ENCODE data around the gene CDHR4. TPM values are rescaled to one million over a fixed set of nuclear protein-coding genes. Genes with fewer than 3 reads are reported as not detected.
"Not testable (repeated sequence)": the region's sequence is repeated elsewhere in the genome, so short reads cannot be mapped to it uniquely, and the experiment has no call there.

CDHR4 gene
- total RNA-seq, 1 donor from 2014 or later, result not detected

- DNase-seq (ENCODE audit: low spot score), result peak; percentile 82
Observed at GRCh38 chr3:49803465-49804140, 3.9 kb upstream of the CDHR4 start.

GRCh38 chr3:49802719-49803464 is 3.2 kb upstream of the CDHR4 start, which contains the start of gene INKA1:
Gene INKA1 (plus strand): TSS chr3:49803261. CDS start chr3:49803393, 132 bp downstream.
- DNase-seq (ENCODE audit: low spot score), result peak; percentile 94

- DNase-seq (ENCODE audit: low spot score), result no peak
Observed at GRCh38 chr3:49801160-49801559, 1.5 kb upstream of the CDHR4 start.

GRCh38 chr3:49799105-49799504 is 568 bp downstream of the CDHR4 start:
- no peak for DNase-seq (ENCODE audit: low spot score)

- DNase-seq (ENCODE audit: low spot score), result no peak
Observed at GRCh38 chr3:49794926-49795905, 4.5 kb downstream of the CDHR4 start.

GRCh38 chr3:49794431-49794830 is 5.2 kb downstream of the CDHR4 start:
- DNase-seq (ENCODE audit: low spot score), result no peak

- no peak for DNase-seq (ENCODE audit: low spot score)
Observed at GRCh38 chr3:49793486-49794085, 6.1 kb downstream of the CDHR4 start.

- DNase-seq (ENCODE audit: low spot score), result no peak
Observed at GRCh38 chr3:49792371-49793150, 7.1 kb downstream of the CDHR4 start.

- no peak for DNase-seq (ENCODE audit: low spot score)
Observed at GRCh38 chr3:49791571-49791970, 8.1 kb downstream of the CDHR4 start.

GRCh38 chr3:49790626-49791411 is 8.9 kb downstream of the CDHR4 start:
- DNase-seq (ENCODE audit: low spot score), result peak; percentile 24

- no peak for DNase-seq (ENCODE audit: low spot score)
Observed at GRCh38 chr3:49788056-49788455, 11.6 kb downstream of the CDHR4 start.

GRCh38 chr3:49787536-49787935 is 12.1 kb downstream of the CDHR4 start:
- DNase-seq (ENCODE audit: low spot score), result no peak

- DNase-seq (ENCODE audit: low spot score), result no peak
Observed at GRCh38 chr3:49787182-49787464, 12.6 kb downstream of the CDHR4 start.

GRCh38 chr3:49786357-49787181 is 13.1 kb downstream of the CDHR4 start, which contains the start of gene IP6K1:
Gene IP6K1 (minus strand): TSS chr3:49786542. CDS start chr3:49748040, 38,502 bp downstream.
- DNase-seq (ENCODE audit: low spot score), result peak; percentile 100

GRCh38 chr3:49785565-49786356 is 13.9 kb downstream of the CDHR4 start:
- no peak for DNase-seq (ENCODE audit: low spot score)

GRCh38 chr3:49782277-49782676 is 17.4 kb downstream of the CDHR4 start:
- not testable (repeated sequence) for DNase-seq (ENCODE audit: low spot score)

GRCh38 chr3:49781415-49782199 is 18.1 kb downstream of the CDHR4 start:
- DNase-seq (ENCODE audit: low spot score), result peak; percentile 72

Data from umbilical cord (tissue), 2 donors.